HL-60/S4 treated with retinoic acid at 250 ng/mL for 4 days and 3 days (cell line): Measurements from ENCODE around the gene VDR.

Experiments
- in situ Hi-C: fragments of 300-500 bp; cut with MboI; formaldehyde crosslinking; loops from 2 replicates; pipeline ENCODE4 v1.7.0; 2022; ENCODE audit warnings: low sequenced_read_pairs

Gene VDR

DNA sequence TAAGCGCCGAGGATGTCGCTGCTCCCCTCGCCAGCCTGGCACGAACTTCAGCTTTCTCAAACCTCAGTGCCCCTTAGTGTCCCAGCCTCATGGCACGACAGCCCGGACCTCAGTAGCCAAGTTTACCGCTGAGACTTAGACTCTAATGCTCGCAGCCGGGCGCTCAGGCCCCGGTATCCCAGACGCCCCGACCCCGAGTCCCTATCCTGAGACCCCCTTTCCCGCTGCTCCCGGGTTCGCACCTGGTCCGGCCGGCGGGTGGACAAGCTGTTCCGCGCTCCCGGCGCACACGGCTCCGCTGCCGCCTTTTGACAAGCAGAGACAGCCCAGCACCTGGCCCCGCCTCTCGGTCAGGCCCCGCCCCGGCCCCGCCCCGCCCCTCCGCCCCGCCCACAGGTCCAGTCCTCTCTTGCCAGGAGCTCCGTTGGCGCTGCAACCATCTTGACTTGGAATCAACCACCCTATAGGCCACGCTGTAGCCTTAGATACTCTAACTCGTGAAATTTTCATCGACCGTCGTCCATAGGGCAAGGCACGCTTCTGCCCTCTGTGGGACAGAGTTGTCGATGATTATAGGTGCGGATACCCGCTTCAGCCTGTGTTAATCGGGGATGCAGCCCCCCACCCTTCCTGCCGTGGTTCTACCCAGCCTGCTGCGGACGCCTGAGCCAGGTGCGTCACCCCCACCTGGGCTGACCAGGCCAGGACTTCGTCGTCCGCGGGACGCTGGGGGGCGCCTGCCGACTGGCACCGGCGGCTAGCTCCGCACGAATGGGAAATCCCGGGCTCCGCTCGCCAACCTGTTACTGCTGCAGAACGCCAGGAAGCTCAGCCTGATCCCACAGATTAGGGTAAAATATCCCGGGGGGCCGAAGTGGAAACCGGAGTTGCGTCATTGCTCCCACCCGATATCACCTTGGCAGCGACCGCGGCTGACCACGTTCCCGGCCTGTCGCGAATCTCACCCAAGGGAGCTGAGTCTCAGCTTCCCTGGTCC is at the start of gene VDR:
Gene VDR (minus strand): TSS at position 282 of the 997 bp plus-strand sequence. CDS start 25,881 bp downstream, outside the sequence.
- in situ Hi-C loops: no loop called here

DNA sequence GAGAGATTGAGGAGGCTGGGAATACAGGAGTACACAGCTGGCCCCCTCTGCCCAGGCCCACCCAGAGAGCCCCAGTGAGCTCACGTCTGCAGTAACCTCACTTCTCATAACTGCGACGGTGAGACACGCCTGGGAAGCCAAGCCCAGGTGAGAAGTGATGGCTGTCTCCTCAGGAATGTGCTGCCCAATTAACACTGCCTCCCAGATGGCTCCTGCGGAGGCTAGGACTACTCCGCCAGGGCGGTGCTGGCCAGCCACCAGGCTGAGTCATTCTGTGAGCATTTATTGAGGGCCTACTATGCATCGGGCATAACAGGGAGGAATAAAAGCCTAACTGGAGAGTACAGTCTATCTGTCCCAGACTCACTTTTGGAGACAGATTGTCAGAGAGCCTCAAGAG is 49.3 kb upstream of the VDR start:
- in situ Hi-C loops: no loop called here

DNA sequence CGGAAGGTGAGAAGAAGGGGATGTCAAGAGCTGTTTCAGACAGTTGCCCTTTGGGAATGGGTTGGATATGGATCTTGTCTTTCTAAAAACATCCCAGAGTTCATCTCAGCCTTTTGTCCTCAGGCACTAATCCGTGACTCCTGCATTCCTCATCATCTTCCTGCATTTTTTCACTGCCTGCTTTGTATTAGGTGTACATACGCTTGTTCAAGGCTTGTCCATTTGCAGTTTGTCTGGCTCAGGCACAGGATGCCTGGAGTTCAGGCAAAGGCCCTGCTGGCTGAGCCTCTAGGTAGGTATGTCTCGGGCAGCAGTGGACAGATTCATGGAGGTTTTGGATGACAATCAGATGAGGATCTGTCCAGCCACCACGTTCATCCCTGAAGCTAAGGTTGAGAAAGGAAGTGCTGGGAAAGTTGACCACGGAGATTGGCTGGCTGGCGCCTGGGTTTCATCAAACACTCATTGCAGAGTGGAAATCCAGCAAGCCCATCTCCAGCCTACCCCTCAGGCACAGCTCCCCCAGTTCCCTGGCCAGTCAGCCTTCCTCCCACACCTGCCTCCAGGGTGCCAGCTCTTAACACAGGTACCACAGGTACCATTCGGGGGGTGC is 46.2 kb upstream of the VDR start:
- in situ Hi-C loops: no loop called here

DNA sequence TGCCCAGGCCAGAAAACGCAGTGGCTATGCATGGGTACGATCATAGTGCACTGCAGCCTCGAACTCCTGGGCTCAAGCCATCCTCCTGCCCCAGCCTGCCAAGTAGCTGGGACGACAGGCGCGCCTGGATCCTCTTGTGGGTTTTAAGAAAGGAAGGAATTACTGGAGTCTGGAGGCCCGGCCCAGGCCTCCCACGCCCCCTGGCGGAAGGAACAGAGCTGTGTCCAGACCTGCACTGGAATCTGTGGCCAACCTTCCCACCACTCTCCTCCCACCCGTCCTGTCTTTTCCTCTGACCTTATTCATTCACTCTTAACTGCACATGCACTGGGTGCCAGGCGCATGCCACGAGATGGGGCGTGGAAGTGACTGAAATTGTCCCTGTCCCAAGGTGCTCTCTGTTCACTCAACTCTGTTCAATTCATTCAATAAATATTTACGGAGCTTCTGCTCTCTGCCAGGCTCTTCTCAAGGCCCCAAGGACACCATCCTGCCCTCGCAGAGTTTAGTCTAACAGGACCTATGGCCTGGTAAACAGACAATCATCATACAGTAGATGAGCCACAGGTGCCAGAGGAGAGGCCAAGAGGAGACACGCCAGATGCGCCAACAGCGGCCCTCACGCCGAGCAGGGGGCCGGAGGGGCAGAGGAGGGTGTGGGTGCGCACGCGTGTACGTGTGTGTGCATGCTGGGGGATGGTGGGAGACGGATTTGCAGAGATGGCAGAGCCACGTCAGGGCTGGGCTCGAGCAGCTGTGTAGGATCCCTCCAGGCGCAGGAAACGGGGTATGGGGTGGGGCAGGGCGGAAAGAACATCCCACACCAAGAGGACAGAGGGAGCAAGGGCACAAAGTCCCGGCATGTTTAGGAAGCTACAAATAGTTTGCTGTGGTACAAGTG is 44.9 kb upstream of the VDR start:
- in situ Hi-C loops: no loop called here

DNA sequence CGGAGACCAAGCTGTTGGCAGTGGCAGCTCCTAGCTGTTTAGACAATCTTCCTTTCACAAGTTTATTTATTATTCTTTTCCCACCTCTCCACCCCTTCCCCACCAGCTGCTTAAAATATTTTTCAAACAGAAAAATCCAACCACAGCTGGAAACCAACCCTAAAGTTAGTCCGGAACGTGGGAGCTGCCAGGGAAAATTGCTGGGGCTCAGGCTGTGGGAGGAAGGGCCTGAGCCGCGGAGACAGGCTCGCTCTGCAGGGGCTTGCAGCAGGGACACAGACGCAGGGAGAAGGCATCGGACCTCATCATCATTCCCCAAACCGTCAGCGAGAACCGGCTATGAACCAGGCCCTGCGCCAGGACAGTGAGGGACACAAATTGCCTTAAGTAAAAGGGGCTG is 42.5 kb upstream of the VDR start:
- in situ Hi-C loops: no loop called here

DNA sequence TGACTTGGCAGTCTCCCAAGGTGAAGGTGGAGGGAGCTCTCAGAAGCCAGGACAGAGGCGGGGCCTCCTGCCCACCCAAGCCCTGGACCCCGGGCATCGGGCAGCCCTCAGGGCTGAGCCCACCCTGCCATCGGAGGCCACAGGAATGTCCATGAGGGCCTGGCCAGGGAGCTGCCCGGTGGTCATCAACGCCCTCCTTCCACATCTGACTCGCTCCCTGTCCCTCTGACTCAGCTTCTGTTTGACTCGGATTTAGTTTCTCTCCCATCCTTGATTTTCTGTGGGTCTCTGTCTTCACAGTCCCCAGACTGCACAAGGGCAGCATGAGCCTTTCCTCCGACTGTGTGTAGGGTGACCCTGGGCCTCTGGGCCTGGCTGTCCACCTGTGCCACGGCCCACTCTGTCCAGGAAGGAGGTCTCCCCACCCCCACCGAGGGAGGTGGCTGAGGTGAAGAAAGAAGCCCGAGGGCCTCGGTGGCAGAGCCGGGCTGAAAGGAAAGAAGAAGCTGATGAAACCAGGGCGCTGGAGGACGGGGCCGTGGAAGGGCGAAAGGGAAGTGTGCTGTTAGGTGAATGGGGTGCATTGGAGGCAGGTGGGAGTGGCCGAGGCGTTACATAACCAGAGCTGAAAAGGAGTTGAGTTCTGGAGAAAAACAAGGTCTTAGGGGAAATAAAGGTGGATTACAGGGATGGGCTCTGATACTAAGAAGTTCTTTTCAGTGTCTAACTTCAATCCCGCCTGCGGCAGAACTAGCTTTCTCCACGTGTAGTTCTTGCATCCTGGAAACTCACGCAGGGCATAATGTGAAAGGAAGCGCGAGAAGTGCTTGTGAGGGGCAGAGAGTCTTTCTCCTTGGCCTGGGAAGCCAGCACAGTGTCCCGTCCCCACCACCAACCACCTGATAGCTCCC is 41.9 kb upstream of the VDR start:
- in situ Hi-C loops: no loop called here

DNA sequence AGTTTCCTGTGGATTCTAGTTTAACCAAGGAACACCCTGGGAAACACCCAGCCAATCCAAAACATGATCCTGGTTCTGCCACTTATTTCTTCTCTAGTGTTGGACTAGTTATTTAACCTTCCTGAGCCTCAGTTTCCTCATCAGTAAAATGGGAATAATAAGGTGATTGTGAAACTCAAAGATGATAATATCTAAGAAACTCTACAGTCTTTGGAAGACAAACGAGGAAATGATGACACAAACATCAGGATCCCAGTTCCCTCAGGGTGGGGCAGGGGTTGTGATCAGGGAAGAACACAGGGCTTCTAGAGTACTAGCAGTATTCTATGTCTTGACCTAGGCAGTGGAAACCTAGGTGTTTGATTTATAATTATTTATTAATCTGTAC is 40.5 kb upstream of the VDR start:
- in situ Hi-C loops: no loop called here

DNA sequence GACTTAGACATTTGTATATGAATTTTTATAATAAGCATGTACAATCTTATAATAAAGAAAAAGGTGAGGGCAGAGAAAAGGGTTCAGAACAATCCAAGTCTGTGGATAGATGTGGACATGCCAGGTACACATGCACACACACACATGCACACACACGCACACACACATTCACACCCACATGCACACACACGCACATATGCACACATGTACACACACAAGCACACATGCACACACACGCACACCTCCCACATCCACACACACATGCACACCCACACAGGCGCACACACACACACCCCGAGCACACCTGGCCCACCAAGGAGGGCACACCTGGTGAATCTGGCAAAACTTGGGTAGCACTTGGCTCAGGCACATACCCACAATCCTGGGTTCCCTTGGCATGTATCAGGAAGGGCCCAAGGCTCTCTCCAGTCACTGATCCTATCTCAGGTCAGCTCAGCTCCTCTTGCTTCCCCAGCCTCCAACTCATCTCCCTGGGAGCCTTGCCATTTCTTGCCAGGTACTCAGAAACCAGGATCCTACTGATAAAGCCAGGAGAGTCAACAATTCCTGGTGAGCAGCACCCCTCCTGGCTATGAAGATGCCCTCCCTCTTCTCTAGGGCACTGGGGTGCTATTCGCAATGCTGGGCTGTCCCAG is 40.0 kb upstream of the VDR start:
- in situ Hi-C loops: no loop called here

DNA sequence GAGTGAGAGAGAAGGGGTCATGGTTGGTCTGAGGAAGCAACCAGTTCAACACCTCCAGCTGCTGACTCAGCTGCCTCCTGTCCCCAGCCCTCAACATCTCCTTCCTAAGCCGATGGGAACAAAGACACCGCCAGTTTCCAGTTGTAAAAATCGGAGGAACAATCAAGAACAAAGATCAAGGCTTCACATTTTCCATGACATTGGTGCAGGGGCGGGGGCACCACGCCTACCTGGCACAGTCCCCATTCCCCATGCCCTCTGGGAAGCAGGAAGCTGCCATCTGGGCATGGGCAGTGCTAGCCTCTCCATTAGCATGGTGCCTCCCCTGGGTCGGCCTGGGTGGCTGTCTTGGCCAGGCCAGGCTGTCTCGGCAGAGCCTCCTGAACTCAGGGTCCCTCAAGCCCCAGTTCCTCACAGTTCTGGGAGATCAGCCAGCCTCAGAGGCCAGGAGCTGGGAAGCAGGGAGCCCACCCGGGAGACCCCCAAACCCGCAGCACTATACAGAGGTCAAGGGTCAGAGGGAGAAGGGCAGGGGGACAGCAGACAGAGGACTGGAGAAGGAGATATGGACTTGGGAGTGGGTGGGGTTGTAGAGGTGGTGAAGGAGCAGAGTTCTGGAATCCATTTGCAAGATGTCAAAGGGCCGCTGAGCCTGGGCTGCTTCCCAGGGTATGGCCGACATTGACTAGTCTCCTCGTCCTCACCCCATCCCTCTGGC is 39.0 kb upstream of the VDR start:
- in situ Hi-C loops: no loop called here

DNA sequence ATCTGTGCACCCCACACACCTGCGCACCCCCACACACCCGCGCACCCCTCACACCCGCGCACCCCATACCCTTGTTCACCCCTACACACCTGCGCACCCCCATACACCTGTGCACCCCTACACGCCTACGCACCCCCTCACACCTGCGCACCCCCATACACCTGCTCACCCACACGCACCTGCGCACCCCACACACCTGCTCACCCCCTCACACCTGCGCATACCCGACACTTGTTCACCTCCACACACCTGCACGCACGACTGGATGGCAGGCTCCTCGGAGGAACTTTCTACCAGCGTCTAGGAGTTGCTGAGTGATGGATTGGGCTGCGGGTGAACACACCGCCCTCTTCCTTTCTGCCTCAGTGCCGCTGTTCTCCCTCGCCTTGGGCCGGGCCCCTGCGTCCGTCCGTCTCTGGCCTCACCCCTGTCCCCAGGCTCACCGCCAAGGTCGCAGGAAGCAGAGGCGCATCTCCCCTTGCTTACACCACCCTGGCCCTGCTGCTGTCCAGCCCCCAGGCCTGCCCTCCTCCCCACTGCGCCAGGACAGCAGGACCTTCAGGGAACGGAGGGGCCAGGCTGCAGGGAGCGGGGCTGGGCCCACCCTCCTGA is 37.9 kb upstream of the VDR start:
- in situ Hi-C loops: no loop called here

DNA sequence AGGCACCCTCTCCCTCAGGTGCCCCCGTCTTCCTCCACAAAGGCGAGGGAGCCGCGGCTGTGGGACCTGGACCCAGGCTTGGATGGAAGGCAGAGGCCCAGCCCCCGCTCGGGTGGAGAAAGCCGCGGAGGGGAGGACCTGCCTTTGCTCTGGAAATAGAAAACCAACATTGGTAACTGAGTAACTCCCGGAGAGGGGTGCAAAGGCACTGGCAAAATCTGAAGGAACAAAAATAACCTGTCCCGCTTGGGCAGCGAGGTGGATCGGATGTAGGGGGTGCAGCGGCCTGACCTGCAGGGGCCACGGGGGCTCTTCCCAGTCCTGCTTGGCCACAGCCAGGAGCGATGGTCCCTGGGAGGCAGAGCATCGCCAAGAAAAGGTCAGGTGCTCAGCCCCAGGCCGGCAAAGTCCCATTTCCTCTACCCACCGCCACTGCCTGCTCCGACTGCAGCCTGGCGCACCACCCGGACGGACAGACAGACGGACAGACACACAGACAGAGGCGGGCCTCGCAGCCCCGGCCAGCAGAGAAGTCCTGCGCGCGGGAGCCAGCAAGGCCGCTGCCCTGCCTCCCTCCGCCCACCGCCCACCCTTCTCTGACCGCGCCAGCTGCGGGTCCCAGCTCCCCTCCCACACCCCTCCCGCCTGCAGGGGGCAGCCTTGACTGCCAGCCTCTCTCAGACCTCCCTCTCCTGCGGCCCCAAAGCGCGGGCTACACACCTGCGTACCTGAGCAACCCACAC is 37.2 kb upstream of the VDR start:
- in situ Hi-C loops: no loop called here

DNA sequence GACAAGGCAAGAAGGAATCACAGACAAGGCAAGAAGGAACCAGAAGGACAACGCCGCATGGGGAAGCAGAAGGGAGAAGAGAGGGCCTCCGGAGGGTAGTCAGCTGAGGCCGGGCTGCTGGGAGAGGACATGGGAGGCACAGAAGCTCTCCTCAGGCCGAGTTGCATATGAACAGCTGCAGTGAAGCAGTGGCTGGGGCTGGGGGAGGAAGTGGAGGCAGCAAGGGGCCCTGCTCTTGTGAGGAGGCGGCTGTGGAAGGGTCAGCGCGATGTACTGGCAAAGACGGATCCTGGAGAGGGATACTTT is 36.6 kb upstream of the VDR start:
- in situ Hi-C loops: no loop called here

DNA sequence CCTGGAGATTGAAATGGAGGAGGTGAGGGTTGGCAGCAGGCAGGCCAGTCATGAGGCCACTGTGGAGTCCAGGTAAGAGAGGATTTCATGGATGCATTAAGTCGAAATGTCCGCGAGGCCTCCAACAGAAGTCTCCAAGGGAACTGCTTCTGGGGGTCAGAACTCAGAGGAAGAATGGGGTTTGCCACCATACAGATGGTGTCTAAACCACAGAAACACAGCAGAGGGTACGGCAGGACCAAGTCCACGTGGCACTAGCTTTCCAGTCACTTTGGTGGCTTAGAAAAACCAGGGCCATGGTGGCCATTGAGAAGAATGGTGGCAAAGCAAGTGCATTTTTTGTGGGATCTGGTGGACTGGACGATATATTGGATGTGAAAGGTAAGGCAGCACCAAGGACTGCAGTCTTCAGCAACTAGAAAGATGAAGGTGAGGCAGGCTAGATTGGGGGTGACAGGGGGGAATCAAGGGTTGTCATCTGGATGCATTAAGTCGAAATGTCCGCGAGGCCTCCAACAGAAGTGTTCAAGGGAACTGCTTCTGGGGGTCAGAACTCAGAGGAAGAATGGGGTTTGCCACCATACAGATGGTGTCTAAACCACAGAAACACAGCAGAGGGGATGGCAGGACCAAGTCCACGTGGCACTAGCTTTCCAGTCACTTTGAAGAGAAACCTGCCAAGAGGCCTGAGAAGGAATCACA is 36.1 kb upstream of the VDR start:
- in situ Hi-C loops: no loop called here

DNA sequence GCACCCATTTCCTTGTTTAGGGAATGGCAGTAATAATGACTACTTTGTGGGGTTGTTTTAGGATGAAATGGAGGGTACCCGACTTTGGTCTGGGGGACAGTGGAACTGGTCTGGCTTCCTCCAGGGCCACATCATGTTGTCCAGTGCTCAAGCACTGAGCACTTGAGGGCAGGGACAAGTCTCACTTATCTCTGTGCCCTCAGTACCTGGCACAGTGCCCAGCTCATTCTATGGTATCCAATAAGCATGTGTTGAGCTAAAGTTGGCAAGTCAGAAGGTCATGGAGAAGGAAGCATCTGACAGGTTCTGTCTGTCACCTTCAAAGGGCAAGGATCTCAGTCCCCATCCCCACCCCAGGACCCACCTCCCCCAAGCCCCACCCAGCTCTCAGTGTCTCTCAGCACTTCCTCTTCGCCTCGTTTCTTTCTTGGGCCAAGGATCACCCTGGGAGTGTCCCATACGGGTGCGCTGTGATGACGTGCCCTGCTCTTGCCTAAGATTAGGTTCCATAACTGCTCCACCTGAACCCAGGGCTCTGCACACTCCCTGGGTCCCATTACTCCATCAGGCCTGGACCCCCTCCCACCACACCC is 34.3 kb upstream of the VDR start:
- in situ Hi-C loops: no loop called here

DNA sequence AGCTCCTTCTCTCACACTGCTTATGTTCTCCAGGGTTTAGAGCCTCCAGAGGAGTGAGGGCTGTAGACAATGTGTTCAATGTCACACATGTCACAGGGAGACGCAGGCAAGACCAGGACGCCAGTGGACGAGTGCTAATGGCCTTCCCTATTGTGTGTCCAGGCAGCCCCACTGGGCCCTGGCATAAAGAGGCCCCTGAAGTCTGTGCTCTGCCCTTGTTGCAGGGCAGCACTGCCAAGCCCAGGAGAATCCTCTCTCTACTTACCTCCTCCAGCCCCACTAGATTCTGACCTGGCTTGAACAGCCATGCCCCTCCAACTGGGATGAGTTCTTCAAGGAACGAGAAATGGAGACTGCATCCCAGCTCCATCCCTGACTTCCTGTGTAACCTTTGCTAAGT is 33.8 kb upstream of the VDR start:
- in situ Hi-C loops: no loop called here

DNA sequence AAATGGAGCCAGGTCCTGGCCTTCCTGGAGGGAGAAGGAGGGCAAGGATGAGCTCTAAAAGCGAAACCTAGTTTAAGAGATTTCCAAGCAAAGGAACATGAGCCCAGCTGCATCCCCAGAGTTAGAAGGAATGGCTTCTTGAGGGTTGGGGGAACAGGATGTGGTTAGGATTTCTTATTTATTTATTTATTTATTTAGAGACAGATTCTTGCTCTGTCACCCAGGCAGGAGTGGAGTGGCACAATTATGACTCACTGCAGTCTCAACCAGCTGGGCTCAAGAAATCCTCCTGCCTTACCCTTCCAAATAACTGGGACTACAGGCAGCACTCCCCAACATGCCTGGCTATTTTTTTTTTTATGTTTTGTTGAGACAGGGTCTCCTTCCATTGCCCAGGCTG is 33.3 kb upstream of the VDR start:
- in situ Hi-C loops: no loop called here

DNA sequence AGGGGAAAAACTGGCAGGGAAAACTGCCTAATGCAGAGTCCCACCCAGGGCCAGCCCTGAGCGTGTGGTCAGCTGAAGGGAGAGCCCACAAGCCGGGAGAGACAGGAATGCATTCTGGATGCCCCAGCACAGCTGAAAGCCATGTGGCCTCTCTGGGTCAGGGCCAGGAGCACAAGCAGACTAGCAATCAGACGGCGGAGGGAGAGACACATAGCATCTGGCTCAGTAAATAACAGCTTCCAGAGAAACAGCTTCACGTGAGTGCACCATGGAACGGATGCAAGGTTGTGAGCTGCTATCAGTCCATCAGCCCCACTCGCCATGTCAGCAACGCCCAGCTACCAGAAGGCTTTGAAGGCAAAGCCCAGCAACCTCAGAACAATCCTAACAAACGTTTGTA is 30.4 kb upstream of the VDR start:
- in situ Hi-C loops: no loop called here
